Lung (tissue), 12 donors: Measurements from ENCODE around the gene RPS6KA1. TPM values are rescaled to one million over a fixed set of nuclear protein-coding genes. Genes with fewer than 3 reads are reported as not detected.

Experiments used
- ATAC-seq: fragments of 200-7000 bp; cut with Tn5 transposase; one replicate; pipeline ENCODE4 v1.9.1; 2020; ENCODE audit warnings: moderate number of reproducible peaks; ENCODE audit not compliant: insufficient read depth, low FRiP score
- DNase-seq, 3 donors: peaks; one replicate each; pipeline ENCODE4 v3.0.0-alpha.2; 2013 to 2017
- H3K27ac ChIP-seq, 2 donors: one replicate each; pipeline ENCODE4 v1.5.1; 2013; ENCODE audit warnings: mild to moderate bottlenecking in 2 of 2, moderate library complexity in 2 of 2, control low read depth in 1 of 2, inconsistent platforms in 1 of 2, low read depth in 1 of 2, low read length in 1 of 2
- H3K27me3 ChIP-seq, 3 donors: one replicate each; pipeline ENCODE4 v1.5.1; 2013; ENCODE audit warnings: low read length in 2 of 3; ENCODE audit not compliant: control insufficient read depth in 3 of 3, insufficient read depth in 3 of 3
- H3K36me3 ChIP-seq, 4 donors: one replicate each; pipeline ENCODE4 v1.5.1; 2013; ENCODE audit warnings: low read length in 4 of 4, mild to moderate bottlenecking in 1 of 4, moderate library complexity in 1 of 4; ENCODE audit not compliant: control insufficient read depth in 4 of 4, insufficient read depth in 4 of 4
- H3K4me1 ChIP-seq, 5 donors: one replicate each; pipeline ENCODE4 v1.5.1; 2013; ENCODE audit warnings: low read length in 5 of 5, mild to moderate bottlenecking in 2 of 5, moderate library complexity in 1 of 5; ENCODE audit not compliant: control insufficient read depth in 5 of 5, insufficient read depth in 5 of 5
- H3K4me3 ChIP-seq: one replicate; pipeline ENCODE4 v1.5.1; 2013; ENCODE audit warnings: mild to moderate bottlenecking, control low read depth, moderate library complexity
- H3K9ac ChIP-seq, 2 donors: one replicate each; pipeline ENCODE4 v1.5.1; 2013; ENCODE audit warnings: low read length in 2 of 2, control low read depth in 1 of 2; ENCODE audit not compliant: insufficient read depth in 1 of 2
- H3K9me3 ChIP-seq, 4 donors: one replicate each; pipeline ENCODE4 v1.5.1; 2013; ENCODE audit warnings: low read length in 3 of 4, mild to moderate bottlenecking in 1 of 4, moderate library complexity in 1 of 4; ENCODE audit not compliant: control insufficient read depth in 4 of 4, insufficient read depth in 3 of 4
- CTCF ChIP-seq: IDR thresholded peaks from 2 replicates; pipeline ENCODE4 v1.5.1; 2012; ENCODE audit warnings: mild to moderate bottlenecking; ENCODE audit errors: control extremely low read depth, extremely low read depth
- WGBS, 2 donors: extraction: QIAGEN DNeasy Blood & Tissue Kit; methylation state at CpG; one replicate each; pipeline ENCODE4 v1.1.7; 2013; 5-methylcytosine and 5-hydroxymethylcytosine counted together
- polyA plus RNA-seq, 2 donors: library from polyadenylated mRNA; stranded (reverse); fragments of 200-250 nt; gene quantifications; one replicate each; pipeline ENCODE4 v1.2.1, GENCODE V29; 2013
- total RNA-seq, 2 donors: library from RNA; depleted of rRNA in 1 of 2; stranded (reverse); fragments of >200 nt in 1 of 2; gene quantifications; one replicate each; pipeline ENCODE4 v1.2.1, GENCODE V29; 2014 to 2021
- donor health status: control.
- donor health status: control.
- donor health status: Bipolar disorder and iron deficiency.
- donor health status: healthy.
- donor health status: DM: yes; HTN: yes; CAD: no.

The RPS6KA1 gene
- total and polyA plus RNA-seq, 4 donors: 58.6 to 109 (median 81.7) TPM

GRCh38 chr1:26531651-26532131 is 2.1 kb downstream of the RPS6KA1 start:
- ATAC-seq (no peak), DNase-seq (peak in 2 of 3 donors; percentile 29 to 32)
- TF ChIP-seq CTCF: no peak
- Histone ChIP-seq H3K27ac (peak overlapping the region in 1 of 2 donors; percentile 82), H3K9ac (peak overlapping the region in 1 of 2 donors; percentile 23), H3K9me3 (no peaks in the 10 kb centered on the region), H3K4me3 (no peak overlapping the region), H3K27me3 (no peaks in the 10 kb centered on the region), H3K4me1 (peaks cover 0 to 13% (median 2%) of the 10 kb centered on the region in 5 donors), H3K36me3 (peaks cover 0 to 2% (median 0%) of the 10 kb centered on the region in 4 donors)
- 65 to 70% methylated on average over 12 of the region's 12 CpGs for WGBS, 2 donors

- WGBS, 2 donors: 48 to 67% methylated on average over 5 of the region's 5 CpGs
- H3K36me3 ChIP-seq: peaks cover 0 to 9% (median 0%) of the 10 kb centered on the region in 4 donors
- peak overlapping the region in 1 of 2 donors; percentile 1 for H3K27ac ChIP-seq
- no peak for TF ChIP-seq CTCF
- DNase-seq (no peak), ATAC-seq (no peak)
- no peak overlapping the region for H3K9ac ChIP-seq
- H3K27me3 ChIP-seq: no peaks in the 10 kb centered on the region
- peaks cover 0 to 18% (median 2%) of the 10 kb centered on the region in 5 donors for H3K4me1 ChIP-seq
- no peaks in the 10 kb centered on the region for H3K9me3 ChIP-seq
- H3K4me3 ChIP-seq: no peak overlapping the region
Measured at GRCh38 chr1:26533951-26534509, 4.5 kb downstream of the RPS6KA1 start.

GRCh38 chr1:26535201-26535600 is 5.6 kb downstream of the RPS6KA1 start:
- WGBS, 2 donors: 19 to 27% methylated on average over 1 of the region's 1 CpG
- no peak for ATAC-seq
- Histone ChIP-seq H3K9me3 (no peaks in the 10 kb centered on the region), H3K27me3 (no peaks in the 10 kb centered on the region), H3K27ac (peak overlapping the region in 1 of 2 donors; percentile 20), H3K4me1 (peaks cover 0 to 25% (median 0%) of the 10 kb centered on the region in 5 donors), H3K9ac (no peak overlapping the region), H3K4me3 (no peak overlapping the region), H3K36me3 (peaks cover 0 to 9% (median 0%) of the 10 kb centered on the region in 4 donors)
- no peak for TF ChIP-seq CTCF
- no peak for DNase-seq

- ATAC-seq (no peak), DNase-seq (no peak)
- H3K36me3 ChIP-seq: peaks cover 0 to 9% (median 0%) of the 10 kb centered on the region in 4 donors
- H3K4me3 ChIP-seq: no peak overlapping the region
- no peaks in the 10 kb centered on the region for H3K9me3 ChIP-seq
- WGBS, 2 donors: 86 to 92% methylated on average over 5 of the region's 5 CpGs
- no peak overlapping the region for H3K27ac ChIP-seq
- no peak for TF ChIP-seq CTCF
- H3K9ac ChIP-seq: no peak overlapping the region
- peaks cover 0 to 28% (median 0%) of the 10 kb centered on the region in 5 donors for H3K4me1 ChIP-seq
- H3K27me3 ChIP-seq: no peaks in the 10 kb centered on the region
Measured at GRCh38 chr1:26536081-26536480, 6.5 kb downstream of the RPS6KA1 start.
